Fibroblast of skin of left quadriceps (primary cell): Measurements from ENCODE around the gene MAP4K1.
"Not testable (repeated sequence)": the region's sequence is repeated elsewhere in the genome, so short reads cannot be mapped to it uniquely, and the experiment has no call there.

ENCODE experiments used
- DNase-seq, 2 experiments: peaks; one replicate each; pipeline ENCODE4 v3.0.0-alpha.2; 2013; ENCODE audit warnings: low read depth in 2 of 2

MAP4K1 gene

DNA sequence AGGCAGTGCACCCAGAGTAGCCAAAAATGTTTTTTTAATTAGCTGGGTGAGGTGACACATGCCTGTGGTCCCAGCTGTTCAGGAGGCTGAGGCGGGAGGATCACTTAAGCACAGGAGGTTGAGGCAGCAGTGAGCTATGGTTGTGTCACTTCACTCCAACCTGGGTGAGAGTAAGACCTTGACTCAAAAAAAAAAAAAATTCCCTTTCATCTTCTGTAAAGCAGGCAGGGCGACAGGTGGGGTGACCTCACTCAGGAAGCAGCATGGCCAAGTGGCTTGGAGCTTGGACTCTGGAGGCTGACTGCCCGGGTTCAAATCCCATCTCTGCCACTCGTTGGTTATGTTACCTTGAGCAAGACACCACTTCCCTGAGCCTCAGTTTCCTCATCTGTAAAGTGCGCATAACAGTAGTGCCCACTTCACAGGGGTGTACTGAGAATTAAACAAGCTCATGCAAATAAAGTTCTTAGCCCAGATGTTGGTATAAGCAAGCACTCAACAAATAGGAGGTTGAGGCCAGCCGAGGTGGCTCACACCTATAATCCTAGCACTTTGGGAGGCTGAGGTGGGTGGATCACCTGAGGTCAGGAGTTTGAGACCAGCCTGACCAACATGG is 48.3 kb downstream of the MAP4K1 start:
- DNase-seq: no peak

DNA sequence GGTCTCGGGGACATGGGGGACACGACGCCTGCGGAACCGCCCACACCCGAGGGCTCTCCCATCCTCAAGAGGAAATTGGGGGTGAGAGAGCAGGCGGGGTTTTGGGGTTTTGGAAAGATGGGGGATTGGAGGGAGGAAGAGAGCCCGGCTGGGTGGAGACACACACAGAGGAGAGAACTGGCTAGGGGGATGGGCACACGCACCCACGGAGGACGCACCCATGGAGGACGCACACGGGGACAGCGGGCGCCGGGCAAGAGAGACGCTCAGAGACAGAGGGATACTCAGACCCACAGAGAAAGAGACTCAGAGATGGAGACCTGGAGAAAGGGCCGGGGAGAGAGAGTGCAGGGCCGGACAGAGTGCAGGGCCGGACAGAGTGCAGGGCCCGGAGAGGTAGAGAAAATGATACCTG is 52.1 kb downstream of the MAP4K1 start:
- DNase-seq: no peak

DNA sequence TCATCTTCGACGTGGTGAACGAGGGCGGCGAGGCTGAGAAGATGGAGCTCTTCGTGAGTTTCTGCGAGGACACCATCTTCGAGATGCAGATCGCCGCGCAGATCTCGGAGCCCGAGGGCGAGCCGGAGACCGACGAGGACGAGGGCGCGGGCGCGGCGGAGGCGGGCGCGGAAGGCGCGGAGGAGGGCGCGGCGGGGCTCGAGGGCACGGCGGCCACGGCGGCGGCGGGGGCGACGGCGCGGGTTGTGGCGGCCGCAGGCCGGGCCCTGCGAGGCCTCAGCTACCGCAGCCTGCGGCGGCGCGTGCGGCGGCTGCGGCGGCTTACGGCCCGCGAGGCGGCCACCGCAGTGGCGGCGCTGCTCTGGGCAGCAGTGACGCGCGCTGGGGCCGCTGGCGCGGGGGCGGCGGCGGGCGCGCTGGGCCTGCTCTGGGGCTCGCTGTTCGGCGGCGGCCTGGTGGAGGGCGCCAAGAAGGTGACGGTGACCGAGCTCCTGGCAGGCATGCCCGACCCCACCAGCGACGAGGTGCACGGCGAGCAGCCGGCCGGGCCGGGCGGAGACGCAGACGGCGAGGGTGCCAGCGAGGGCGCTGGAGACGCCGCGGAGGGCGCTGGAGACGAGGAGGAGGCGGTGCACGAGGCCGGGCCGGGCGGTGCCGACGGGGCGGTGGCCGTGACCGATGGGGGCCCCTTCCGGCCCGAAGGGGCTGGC is 52.6 kb downstream of the MAP4K1 start:
- DNase-seq: no peak

DNA sequence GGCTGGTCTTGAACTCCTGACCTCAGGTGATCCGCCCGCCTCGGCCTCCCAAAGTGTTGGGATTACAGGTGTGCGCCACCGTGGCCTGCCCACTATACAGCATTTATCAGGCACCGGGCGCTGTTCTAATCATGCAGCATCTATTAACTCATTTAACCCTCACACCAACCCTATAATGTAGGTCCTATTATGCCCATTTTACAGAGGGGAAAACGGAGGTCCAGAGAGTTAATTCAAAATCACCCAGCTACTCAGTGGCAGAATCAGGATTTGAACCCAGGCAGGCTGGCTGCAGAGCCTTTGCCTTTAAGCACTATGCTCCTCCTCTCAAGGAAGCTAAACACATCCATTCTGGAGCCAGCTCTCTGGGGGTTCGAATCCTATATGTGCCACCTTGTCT is 54.3 kb downstream of the MAP4K1 start:
- DNase-seq: no peak

DNA sequence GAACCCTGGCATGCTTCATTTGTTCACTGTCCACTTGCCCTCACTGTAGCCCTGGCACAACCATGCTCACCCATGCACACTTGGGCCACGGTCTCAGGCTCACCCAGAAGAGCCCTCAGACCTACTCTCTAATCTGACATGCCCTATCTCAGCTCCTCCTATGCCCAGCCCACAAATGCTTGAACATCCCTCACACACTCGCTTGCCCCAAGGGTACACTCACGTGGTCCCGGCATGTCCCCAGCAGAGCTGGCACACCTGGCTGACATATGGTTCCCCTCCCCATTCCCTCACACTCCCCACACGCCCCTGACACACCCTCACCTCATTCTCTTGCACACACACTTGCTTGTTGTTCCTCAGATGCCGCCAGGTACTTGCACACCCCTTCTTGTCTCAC is 55.7 kb downstream of the MAP4K1 start:
- no peak for DNase-seq

DNA sequence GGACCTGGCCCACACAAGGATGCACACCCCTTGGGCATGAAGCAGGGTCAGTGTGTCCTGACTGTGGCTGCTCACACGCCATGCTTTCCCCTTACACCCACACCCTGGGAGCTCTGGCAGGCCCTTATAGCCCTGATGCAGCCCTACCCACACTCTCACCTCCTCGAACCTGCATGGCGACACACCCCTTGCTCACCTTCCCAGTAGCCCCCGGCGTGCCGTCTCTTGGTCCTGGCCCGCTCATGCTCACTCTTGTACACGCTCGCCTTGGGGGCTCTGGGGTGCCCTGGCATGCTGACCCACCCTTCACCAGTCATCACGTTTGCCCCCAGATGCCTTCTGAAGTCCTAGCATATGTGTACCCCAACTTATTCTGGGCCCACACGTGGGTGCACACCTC is 56.1 kb downstream of the MAP4K1 start:
- DNase-seq: no peak

DNA sequence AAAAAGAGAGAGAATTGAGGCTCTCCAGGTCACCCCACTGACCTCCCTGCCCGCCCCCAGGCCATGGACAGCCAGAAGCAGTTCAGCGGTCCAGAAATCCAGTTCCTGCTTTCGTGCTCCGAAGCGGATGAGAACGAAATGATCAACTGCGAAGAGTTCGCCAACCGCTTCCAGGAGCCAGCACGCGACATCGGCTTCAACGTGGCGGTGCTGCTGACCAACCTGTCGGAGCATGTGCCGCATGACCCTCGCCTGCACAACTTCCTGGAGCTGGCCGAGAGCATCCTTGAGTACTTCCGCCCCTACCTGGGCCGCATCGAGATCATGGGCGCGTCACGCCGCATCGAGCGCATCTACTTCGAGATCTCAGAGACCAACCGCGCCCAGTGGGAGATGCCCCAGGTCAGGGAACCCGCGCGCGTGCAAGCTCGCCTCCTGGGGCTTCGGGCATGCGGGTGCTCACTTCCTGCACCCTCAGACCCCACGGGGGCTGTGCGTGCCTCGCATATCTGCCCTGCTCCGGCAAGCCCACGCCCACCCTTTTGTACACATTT is 56.6 kb downstream of the MAP4K1 start:
- no peak for DNase-seq

DNA sequence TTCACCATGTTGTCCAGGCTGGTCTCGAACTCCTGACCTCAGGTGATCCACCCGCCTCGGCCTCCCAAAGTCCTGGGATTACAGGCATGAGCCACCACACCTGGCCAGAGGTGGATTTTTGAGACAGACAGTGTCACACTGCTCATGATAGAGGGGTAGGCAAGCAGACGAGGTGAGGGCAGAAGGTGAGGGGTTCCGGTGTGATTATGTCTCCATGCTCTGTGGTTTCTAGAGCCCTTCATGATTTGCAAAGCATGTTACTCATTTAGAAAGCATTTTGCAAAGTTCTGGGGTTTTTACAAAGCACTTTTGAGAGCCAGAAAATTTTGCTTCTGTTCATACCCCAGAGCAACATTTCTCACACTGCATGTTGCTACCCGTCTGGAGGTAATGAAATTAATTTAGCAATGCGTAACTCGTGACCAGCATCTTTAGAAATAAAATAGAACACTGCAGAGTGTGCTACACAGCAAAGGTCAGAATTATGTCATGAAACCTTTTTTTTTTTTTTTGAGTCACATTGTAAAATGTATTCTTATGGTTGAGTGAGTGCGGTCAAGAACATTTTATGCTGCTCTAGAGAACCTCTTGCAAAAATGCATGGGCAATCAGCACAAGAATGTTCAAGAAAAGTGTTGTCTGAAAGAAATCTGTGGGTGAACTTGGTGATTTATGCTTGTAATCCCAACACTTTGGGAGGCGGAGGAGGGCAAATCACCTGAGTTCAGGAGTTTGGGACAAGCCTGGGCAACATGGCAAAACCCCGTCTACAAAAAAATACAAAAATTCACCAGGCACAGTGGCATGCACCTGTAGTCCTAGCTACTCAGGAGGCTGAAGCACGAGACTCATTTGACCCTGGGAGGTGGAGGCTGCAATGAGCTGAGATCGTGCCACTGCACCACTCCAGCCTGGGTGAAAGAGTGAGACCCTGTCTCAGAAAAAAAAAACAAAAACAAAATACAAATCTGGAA is 58.0 kb downstream of the MAP4K1 start:
- DNase-seq: no peak

DNA sequence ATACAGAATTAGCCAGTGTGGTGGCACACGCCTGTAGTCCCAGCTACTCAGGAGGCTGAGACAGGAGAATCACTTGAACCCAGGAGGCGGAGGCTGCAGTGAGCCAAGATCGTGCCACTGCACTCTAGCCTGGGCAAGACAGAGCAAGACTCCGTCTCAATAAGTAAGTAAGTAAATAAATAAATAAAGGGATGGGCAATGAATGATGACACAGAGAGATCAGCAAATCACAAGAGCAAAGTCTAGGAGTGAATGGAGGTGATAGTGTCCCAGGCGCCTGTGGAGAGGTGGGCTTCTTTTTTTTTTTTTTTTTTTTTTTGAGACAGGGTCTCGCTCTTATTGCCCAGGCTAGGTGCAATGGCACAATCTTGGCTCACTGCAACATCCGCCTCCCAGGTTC is 58.8 kb downstream of the MAP4K1 start:
- DNase-seq: not testable (repeated sequence)

DNA sequence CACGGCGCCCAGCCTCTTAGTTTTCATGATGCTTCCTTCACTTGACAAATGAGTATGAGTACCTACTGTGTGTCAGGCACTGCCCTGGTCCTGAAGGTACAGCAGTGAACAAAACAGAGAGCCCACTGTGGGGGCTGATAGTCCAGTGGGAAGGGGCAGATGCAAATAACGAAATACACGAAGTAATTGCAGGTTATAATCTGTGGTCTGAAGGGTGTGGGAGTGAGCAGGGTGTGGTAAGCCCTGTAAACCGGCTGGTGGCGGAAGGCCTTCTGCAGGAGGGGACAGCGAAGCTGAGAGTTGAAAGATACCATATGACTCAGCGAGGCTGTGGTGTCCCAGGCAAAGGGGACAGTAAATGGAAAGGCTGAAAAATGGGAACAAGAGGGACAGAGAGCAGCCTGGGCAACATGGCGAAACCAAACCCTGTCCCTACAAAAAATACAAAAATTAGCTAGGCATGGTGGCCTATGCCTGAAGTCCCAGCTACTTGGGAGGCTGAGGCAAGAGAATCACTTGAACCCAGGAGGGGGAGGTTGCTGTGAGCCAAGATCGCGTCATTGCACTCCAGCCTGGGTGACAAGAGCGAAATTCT is 60.5 kb downstream of the MAP4K1 start:
- no peak for DNase-seq

DNA sequence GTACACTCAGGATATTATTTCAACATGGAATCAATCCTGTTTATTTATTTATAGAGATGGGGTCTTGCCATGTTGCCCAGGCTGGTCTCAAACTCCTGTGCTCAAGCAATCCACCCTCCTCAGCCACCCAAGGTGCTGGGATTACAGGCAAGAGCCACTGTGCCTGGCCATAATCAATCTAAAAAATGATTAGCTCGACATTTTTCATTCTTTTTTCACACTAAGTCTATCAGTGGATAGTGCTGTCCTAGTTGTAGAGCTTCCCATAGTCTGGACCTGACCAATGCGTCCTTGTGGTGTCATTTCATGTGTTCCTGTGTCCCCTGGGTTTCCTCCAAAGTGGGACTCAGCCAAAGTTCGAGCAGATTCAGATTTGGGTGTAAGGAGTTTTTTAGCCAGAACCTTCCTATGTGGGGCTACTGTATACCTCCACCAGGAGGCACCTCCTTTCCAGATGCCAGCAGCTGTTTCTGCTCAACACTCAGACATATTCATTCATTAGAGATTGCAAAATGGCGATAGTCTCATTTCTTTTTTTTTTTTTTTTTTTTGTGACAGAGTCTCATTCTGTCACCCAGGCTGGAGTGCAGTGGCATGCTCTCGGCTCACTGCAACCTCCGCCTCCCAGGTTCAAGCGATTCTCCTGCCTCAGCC is 61.1 kb downstream of the MAP4K1 start:
- no peak for DNase-seq

DNA sequence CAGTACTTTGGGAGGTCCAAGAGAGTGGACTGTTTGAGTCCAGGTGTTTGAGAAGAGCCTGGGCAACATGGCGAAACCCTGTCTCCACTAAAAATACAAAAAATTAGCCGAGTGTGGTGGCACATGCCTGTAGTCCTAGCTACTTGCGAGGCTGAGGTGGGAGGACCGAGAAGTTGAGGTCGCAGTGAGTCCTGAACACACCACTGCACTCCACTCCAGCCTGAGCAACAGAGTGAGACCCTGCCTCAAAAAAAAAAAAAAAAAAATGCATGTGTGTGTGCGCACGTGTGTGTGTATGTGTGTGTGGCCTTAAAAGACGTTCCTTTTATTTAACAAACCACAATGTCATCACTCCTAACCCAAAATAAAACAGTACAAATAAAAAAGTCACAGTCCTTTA is 62.6 kb downstream of the MAP4K1 start:
- no peak for DNase-seq

DNA sequence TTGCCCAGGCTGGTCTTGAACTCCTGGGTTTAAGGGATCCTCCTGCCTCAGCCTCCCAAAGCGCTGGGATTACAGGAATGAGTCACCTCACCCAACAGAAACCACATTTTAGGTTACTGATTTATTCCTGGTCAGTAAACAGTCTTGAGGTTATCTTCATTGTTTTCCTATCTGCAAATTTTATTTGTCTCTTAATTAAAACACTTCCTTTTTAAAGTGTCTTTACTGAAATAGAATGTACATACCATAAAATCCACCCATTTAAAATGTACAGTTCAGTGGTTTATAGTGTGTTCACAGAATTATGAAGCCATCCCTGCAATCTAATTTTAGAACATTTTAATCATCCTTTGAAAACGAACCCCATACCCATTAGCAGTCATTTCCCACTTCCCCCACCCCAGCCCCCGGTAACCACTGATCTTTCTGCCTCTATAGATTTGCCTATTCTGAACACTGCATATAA is 63.0 kb downstream of the MAP4K1 start:
- no peak for DNase-seq

DNA sequence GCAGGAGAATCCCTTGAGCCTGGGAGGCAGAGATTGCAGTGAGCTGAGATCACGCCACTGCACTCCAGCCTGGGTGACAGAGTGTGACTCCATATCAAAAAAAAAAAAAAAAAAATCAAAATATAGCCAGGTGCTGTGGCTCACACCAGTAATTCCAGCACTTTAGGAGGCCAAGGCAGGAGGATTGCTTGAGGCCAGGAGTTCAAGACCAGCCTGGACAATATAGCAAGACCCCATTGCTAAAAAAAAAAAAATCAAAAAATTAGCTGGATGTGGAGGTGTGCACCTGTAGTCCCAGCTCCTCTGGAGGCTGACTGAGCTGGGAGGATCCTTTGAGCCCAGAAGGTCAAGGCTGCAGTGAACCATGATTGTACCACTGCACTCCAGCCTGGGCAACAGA is 64.5 kb downstream of the MAP4K1 start:
- not testable (repeated sequence) for DNase-seq

DNA sequence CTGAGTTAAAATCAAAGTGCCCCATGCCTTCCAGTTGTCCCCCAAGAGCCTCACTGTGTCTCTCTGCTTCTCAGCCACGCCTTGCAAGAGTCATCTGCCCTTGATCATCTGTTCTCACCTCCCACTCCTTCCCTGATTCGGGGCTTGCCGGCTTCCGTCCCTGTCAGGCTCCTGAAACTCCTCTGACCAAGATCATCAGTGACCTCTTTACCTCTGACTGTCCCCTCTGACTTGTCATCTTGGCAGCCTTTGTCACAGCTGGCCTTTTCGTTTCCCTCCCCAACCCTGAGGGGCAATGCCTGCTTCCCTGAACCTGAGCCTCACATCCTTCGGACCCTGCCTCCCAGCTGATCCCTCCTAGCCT is 66.3 kb downstream of the MAP4K1 start:
- DNase-seq: no peak

DNA sequence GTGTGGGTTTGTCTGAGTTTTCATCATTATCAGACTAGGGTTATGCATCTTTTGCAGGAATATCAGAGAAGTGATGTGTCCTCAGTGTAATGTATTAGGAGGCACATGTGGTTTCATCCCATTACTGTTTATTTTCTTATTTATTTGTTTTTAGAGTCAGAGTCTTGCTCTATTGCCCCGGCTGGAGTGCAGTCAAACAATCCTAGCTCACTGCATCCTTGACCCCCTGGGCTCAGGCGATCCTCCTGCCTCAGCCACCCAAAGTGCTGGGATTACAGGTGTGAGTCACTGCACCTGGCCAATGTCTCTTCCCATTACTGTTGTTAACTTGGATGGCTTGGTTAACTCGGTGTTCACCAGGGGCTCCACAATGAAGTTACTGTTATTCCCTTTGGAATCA is 67.4 kb downstream of the MAP4K1 start:
- DNase-seq: no peak

DNA sequence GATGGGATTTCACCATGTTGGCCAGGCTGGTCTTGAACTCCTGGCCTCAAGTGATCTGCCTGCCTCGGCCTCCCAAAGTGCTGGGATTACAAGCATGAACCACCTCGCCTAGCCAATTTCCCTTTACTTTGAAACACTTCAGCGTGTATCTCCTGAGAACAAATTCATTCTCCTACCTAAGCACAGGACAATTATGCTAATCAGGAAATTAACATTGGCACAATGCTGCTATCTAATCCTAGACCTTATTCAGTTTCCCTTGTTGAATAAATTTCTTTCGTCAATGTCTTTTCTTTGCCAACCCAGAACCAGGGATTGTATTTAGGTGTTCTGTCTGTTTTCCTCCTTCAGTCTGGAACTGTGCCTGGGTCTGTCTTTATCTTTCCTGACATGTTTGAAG is 67.8 kb downstream of the MAP4K1 start:
- DNase-seq: no peak

DNA sequence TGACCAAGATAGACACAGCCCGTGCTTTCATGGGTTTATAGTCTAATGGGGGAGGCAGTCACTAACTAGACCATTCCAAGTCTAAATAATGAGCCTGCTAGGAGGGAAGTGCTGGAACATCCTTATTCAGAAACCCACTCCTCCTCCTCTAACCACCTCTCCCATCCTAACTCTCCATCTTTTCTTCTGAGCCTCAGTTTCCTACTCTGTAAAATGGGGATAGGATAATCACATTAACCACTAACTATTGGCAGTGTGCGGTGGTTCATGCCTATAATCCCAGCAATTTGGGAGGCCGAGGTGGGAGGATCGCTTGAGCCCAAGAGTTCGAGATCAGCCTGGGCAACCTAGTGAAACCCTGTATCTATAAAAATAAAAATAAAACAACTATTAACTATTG is 68.7 kb downstream of the MAP4K1 start:
- no peak for DNase-seq

DNA sequence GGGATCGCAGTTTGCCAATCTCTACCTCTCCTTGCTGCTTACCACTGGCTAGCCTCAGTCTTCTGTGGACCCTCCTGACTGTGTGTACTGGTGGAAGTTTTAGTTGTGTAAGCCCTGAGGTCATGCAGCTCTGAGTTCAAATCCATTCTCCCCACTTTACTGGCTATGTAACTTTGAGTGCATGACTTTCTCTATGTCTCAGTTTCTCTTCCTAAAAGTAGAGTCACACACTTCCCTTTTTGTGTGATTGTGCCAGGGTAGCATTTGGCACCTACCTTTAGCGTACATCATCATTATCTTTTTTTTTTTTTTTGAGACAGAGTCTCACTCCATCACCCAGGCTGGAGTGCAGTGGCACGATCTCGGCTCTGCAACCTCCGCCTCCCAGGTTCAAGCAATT is 70.3 kb downstream of the MAP4K1 start:
- DNase-seq: no peak

DNA sequence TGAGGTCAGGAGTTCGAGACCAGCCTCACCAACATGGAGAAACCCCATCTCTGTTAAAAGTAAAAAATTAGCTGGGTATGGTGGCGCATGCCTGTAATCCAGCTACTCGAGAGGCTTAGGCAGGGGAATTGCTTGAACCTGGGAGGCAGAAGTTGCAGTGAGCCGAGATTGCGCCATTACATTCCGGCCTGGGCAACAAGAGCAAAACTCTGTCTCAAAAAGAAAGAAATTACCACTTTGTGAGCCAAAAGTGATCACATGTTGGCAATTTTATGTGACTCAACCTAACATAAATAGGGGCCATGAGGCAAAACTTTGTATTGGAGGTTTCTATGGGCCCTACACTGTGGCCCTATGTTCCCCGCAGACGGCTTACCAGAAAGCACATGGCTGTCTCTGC is 72.2 kb downstream of the MAP4K1 start:
- DNase-seq: no peak

DNA sequence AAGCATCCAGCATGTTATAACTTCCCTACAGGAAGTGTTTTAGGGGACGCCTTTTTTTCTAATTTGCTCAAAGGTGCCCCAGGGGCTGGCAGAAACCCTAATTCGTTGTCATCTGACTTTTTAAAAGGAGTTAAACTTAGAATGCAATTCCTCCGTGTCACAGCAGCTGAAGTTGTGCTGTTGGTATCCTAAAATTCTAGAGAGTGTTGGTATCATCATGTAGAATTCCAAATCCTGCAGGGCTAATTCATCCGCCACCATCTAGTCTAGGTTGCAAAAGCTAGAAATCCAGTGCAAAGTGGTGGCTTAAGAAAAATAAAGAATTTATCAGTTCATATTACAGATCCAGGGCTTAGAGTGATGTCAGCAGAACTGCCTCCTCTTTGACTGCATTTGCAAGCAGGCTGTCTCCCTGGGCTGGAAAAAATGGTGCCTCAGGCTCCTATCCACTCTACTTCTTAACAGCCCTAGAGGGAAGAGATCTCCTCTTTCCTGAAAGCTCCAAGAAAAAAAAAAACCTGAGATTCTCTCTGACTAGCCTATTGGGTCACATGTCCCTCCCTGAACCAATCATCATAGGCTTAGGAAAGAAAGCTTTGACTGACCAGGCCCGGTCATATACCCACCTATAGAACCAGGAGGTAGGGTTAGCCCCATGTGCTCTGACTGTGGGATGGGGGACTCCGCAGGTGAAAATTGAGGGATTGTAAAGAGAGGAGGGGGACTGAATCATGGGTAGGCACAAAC is 73.0 kb downstream of the MAP4K1 start:
- peak in 1 of 2 experiments; percentile 21 for DNase-seq
